SK-N-SH (cell line): Measurements from ENCODE around the gene GATAD2A.

Experiments
- GABPA ChIP-seq: IDR thresholded peaks from 2 replicates; pipeline ENCODE4 v1.4.0; 2012; ENCODE audit warnings: low read depth, mild to moderate bottlenecking
- POLR2AphosphoS5 ChIP-seq: IDR thresholded peaks from 2 replicates; pipeline ENCODE4 v1.6.1; 2012; ENCODE audit warnings: low read depth, low read length
- RAD21 ChIP-seq: IDR thresholded peaks from 2 replicates; pipeline ENCODE4 v1.6.1; 2012; ENCODE audit warnings: mild to moderate bottlenecking, low read length
- RCOR1 ChIP-seq: fragments of 150-350 bp; IDR thresholded peaks from 2 replicates; pipeline ENCODE4 v1.6.1; 2017; ENCODE audit warnings: antibody characterized with exemption, low read length
- REST ChIP-seq: IDR thresholded peaks from 2 replicates; pipeline ENCODE4 v1.6.1; 2012; ENCODE audit warnings: mild to moderate bottlenecking, low read depth, low read length, moderate library complexity
- RFX5 ChIP-seq: IDR thresholded peaks from 2 replicates; pipeline ENCODE4 v1.6.1; 2012; ENCODE audit warnings: mild to moderate bottlenecking, improper control_type of control experiment, low read length
- TF ChIP-seq, protein P1 (sequence below): fragments of 200-600 bp; sonication (generic); IDR thresholded peaks from 2 replicates; pipeline ENCODE4 v1.6.1; 2017; ENCODE audit warnings: antibody characterized with exemption, mild to moderate bottlenecking, moderate library complexity
- TF ChIP-seq, protein P2 (sequence below): fragments of 150-350 bp; IDR thresholded peaks from 2 replicates; pipeline ENCODE4 v1.6.1; 2017; ENCODE audit warnings: antibody characterized with exemption, low read length, low read depth, borderline replicate concordance

GRCh38 chr19:19426799-19427198, 21.3 kb downstream of the GATAD2A start:
- TF ChIP-seq REST (no peak), RCOR1 (no peak), POLR2AphosphoS5 (no peak), GABPA (no peak), RAD21 (no peak), RFX5 (no peak)
- TF ChIP-seq, protein P1, sequence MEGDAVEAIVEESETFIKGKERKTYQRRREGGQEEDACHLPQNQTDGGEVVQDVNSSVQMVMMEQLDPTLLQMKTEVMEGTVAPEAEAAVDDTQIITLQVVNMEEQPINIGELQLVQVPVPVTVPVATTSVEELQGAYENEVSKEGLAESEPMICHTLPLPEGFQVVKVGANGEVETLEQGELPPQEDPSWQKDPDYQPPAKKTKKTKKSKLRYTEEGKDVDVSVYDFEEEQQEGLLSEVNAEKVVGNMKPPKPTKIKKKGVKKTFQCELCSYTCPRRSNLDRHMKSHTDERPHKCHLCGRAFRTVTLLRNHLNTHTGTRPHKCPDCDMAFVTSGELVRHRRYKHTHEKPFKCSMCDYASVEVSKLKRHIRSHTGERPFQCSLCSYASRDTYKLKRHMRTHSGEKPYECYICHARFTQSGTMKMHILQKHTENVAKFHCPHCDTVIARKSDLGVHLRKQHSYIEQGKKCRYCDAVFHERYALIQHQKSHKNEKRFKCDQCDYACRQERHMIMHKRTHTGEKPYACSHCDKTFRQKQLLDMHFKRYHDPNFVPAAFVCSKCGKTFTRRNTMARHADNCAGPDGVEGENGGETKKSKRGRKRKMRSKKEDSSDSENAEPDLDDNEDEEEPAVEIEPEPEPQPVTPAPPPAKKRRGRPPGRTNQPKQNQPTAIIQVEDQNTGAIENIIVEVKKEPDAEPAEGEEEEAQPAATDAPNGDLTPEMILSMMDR = no peak
- TF ChIP-seq, protein P2, sequence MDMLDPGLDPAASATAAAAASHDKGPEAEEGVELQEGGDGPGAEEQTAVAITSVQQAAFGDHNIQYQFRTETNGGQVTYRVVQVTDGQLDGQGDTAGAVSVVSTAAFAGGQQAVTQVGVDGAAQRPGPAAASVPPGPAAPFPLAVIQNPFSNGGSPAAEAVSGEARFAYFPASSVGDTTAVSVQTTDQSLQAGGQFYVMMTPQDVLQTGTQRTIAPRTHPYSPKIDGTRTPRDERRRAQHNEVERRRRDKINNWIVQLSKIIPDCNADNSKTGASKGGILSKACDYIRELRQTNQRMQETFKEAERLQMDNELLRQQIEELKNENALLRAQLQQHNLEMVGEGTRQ = no peak
